GM10847 (cell line): Measurements from ENCODE around the gene BSG.

Experiments used
- POLR2A ChIP-seq: IDR thresholded peaks from 2 replicates; pipeline ENCODE4 v1.6.1; 2011; ENCODE audit not compliant: insufficient read length; ENCODE audit errors: extremely low read depth

The BSG gene

GRCh38 chr19:575527-576506 lies 3.4 kb downstream of the BSG start:
- TF ChIP-seq POLR2A, result no peak

DNA sequence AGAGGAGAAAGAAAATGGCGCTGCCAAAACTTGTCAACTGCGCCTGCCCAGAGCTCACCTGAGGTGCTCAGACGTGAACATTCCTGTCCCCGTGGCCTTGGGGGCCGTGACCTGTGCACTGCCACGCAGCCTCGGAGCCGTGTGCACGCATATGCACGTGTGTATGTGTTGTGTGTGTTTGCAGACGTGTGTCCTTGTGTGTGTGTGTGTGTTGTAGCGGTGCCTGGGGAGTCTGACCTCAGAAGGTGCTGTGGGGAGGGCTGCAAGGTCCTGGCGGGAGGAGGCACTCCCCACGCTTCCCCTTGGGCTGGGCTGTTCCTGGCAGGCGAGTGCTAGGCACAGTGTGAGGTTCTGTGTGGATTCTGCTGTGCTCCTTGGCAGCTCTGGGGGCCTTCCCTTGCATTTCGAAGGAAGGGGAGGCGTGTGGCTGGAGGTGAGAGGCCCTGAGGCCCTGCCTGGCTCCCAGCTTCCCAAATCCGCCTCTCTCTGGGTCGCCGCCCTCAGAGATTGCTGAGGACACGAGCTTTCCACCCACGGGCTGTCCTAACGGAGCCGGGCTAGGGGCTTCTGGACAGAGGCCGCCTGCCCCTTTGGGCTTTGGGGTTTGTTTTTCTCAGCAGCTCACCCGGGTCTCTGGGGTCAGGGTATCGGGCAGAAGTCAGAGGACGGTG lies 4.5 kb downstream of the BSG start:
- TF ChIP-seq POLR2A, result no peak

GRCh38 chr19:577439-578392 lies 5.3 kb downstream of the BSG start:
- no peak for TF ChIP-seq POLR2A

- TF ChIP-seq POLR2A, result no peak
Measured at GRCh38 chr19:579111-579841, 6.9 kb downstream of the BSG start.

DNA sequence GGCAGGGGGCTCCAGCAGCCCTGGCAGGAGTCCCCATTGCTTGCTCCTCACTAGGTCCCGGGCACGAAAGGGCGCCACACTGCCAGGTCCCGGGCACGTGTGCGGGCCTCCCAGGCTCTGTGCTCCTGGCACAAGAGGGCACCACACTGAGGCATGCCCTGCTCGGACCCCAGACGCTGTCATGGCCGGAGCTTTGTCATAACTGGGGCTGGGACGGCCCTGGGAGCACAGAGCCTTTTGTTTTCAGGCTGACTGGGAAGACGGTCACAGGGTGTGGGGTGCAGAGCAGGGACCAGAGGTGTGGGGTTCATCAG lies 7.4 kb downstream of the BSG start:
- no peak for TF ChIP-seq POLR2A

DNA sequence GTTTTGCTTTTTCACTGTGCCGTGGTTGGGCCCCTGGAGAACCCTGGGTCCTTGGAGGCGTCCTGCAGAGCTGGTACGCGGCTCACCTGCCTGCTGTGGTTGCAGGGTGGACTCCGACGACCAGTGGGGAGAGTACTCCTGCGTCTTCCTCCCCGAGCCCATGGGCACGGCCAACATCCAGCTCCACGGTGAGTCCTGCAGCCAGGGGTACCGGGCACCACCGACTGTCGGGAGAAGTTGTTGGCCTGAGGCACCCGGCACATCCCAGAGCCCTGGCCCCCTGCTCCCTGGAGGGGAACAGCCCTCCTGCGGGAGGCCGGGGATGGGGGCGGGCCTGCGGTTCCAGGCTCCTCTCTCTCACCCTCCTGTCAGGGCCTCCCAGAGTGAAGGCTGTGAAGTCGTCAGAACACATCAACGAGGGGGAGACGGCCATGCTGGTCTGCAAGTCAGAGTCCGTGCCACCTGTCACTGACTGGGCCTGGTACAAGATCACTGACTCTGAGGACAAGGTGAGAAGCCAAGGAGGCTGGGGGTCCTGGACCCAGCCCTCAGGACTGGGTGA lies 8.0 kb downstream of the BSG start:
- TF ChIP-seq POLR2A, result no peak

GRCh38 chr19:581399-582111 lies 9.2 kb downstream of the BSG start:
- no peak for TF ChIP-seq POLR2A

DNA sequence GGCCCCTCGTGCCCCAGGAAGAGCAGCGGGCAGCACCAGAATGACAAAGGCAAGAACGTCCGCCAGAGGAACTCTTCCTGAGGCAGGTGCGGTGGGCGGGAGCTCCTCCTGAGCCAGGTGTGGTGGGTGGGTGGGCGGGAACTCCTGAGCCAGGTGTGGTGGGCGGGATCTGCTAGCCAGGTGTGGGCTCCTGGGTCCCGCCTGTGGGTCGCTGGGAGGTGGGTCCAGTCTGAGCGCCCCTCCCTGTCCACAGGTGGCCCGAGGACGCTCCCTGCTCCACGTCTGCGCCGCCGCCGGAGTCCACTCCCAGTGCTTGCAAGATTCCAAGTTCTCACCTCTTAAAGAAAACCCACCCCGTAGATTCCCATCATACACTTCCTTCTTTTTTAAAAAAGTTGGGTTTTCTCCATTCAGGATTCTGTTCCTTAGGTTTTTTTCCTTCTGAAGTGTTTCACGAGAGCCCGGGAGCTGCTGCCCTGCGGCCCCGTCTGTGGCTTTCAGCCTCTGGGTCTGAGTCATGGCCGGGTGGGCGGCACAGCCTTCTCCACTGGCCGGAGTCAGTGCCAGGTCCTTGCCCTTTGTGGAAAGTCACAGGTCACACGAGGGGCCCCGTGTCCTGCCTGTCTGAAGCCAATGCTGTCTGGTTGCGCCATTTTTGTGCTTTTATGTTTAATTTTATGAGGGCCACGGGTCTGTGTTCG lies 10.3 kb downstream of the BSG start:
- TF ChIP-seq POLR2A, result no peak

DNA sequence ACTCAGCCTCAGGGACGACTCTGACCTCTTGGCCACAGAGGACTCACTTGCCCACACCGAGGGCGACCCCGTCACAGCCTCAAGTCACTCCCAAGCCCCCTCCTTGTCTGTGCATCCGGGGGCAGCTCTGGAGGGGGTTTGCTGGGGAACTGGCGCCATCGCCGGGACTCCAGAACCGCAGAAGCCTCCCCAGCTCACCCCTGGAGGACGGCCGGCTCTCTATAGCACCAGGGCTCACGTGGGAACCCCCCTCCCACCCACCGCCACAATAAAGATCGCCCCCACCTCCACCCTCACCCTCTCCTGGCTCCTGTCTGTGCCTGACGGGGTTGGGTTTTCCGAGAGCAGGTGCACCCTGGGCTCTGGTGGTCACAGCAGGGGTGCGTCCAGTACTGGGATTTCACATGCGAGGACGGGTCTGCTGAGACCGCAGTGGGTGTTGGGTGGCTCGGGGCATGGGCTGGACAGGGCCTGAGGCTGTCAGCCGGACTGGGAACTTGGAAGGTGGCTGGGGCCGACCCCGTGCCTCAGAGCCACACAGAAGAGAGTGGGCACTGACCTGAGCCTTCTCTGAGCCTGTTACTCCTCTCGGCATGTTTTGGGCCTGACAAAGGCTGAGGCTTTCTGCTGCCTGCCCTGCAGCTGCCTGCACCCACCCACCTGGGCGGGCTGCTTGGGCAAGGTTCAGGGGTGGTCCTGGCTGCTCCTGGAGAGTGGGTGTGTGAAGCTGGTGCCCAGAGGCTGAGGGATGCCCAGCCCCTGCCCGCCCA lies 11.0 kb downstream of the BSG start:
- TF ChIP-seq POLR2A, result no peak

- TF ChIP-seq POLR2A, result no peak
Measured at GRCh38 chr19:583968-584239, 11.5 kb downstream of the BSG start.

DNA sequence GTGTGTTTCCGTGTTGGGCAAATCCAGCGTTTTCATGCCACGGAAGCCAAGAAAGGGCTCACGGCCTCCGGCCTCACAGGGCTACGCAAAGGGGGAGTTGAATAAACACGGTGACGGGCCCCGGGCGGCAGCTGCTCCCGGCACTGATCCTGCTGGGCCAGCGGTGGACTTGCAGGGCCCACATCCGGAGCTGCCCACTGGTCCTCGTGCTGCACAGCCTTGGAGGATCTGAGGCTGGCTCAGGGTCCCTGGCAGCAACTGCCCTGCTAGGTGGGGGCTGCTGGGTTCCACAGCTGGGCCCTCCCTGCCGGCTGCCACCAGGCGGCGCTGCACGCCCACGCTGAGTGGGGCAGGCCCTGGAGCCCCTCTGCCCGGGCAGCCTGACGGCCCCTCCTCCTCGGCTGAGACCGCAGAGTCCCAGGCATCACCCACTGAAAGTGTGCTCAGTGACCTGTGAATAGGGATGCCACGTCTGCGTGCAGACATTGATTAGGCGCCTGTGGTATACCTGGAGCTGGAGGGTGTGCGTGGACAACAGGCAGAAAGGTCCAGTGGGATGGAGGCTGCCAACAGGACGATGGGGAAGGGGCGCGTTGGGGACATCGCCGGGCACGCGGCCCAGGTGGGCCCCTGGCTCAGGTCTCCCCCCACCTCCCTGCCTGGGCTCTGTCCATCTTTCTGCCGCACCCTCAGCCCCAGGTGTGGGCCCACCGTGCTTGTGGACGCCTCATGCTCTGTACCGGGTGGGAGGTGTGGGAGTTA lies 12.0 kb downstream of the BSG start:
- TF ChIP-seq POLR2A, result no peak

DNA sequence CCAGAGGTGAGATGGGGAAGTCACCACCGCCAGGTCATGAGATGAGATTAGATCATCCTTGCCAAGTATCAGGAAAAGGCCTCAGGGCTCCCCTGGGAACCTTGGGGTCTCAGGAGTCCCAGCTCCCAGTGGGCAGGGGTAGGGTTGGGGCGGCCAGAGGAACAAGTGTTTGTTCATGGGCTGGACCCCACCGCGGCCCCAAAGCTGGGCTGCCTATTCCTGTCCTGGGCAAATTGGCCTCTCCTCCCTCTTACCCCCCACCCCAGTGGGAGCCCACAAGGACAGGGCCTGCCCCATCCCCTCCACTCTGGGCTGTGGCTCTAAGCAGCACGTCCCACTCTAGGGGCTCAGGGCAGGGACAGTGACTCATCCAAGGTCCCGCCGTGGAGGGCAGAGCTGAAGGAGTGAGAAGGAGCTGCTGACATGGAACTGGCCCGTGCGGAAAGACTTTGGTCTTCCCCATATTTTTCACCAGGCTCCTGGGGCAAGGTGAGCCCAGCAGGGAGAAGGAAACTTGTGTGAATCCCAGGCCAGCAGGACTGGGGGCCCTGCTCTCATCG lies 13.2 kb downstream of the BSG start:
- no peak for TF ChIP-seq POLR2A
